ENCODE data around the gene SCUBE2. TPM values are rescaled to one million over a fixed set of nuclear protein-coding genes. Genes with fewer than 3 reads are reported as not detected.
"Not testable (repeated sequence)": the region's sequence is repeated elsewhere in the genome, so short reads cannot be mapped to it uniquely, and the experiment has no call there.

Gene SCUBE2
- total RNA-seq, 4 donors from 2014 or later: 0.24 to 3.6 (median 2.3) TPM

GRCh38 chr11:9099617-9100016 is 8.2 kb upstream of the SCUBE2 start:
- Histone ChIP-seq H3K36me3 (no peaks in the 10 kb centered on the region), H3K4me1 (no peaks in the 10 kb centered on the region), H3K9me3 (no peaks in the 10 kb centered on the region), H3K4me3 (no peak overlapping the region), H3K27ac (no peak overlapping the region), H3K27me3 (no peaks in the 10 kb centered on the region)
- DNase-seq (no peak), ATAC-seq (no peak)
- in situ Hi-C loops (cut with MboI; ENCODE audit: low sequenced_read_pairs in 4 of 4): no loop called here
- no peak for TF ChIP-seq CTCF (IDR thresholded peaks at IDR 0.05 in 4 of 5, conservative IDR thresholded peaks at IDR 0.05 in 1 of 5)
- no peak for TF ChIP-seq POLR2A (IDR thresholded peaks at IDR 0.05)
- intact Hi-C loops (cut with DNase I; ENCODE audit: low total_unique reads): no loop called here

GRCh38 chr11:9098455-9098854 is 7.1 kb upstream of the SCUBE2 start:
- H3K9me3 ChIP-seq; H3K27me3 ChIP-seq; in situ Hi-C loops (cut with MboI; ENCODE audit: low sequenced_read_pairs in 4 of 4); ATAC-seq; intact Hi-C loops (cut with DNase I; ENCODE audit: low total_unique reads); H3K36me3 ChIP-seq; H3K4me1 ChIP-seq; DNase-seq; H3K4me3 ChIP-seq; H3K27ac ChIP-seq: not testable (repeated sequence)

GRCh38 chr11:9097186-9097943 is 6.0 kb upstream of the SCUBE2 start:
- H3K4me1 ChIP-seq; H3K9me3 ChIP-seq; ATAC-seq; intact Hi-C loops (cut with DNase I; ENCODE audit: low total_unique reads); DNase-seq; in situ Hi-C loops (cut with MboI; ENCODE audit: low sequenced_read_pairs in 4 of 4); H3K36me3 ChIP-seq; H3K27me3 ChIP-seq; H3K4me3 ChIP-seq; H3K27ac ChIP-seq: not testable (repeated sequence)

GRCh38 chr11:9096427-9096826 is 5.0 kb upstream of the SCUBE2 start:
- DNase-seq (no peak), ATAC-seq (no peak)
- no peak for TF ChIP-seq CTCF (IDR thresholded peaks at IDR 0.05 in 4 of 5, conservative IDR thresholded peaks at IDR 0.05 in 1 of 5)
- TF ChIP-seq POLR2A (IDR thresholded peaks at IDR 0.05): no peak
- no peaks in the 10 kb centered on the region for H3K9me3 ChIP-seq
- H3K27me3 ChIP-seq: peaks cover 5 to 9% (median 9%) of the 10 kb centered on the region in 3 donors
- no peak overlapping the region for H3K27ac ChIP-seq
- H3K4me3 ChIP-seq: no peak overlapping the region
- in situ Hi-C loops (cut with MboI; ENCODE audit: low sequenced_read_pairs in 4 of 4): no loop called here
- no peaks in the 10 kb centered on the region for H3K4me1 ChIP-seq
- no peaks in the 10 kb centered on the region for H3K36me3 ChIP-seq
- intact Hi-C loops (cut with DNase I; ENCODE audit: low total_unique reads): no loop called here

- in situ Hi-C loops (cut with MboI; ENCODE audit: low sequenced_read_pairs in 4 of 4) (no loop called here), intact Hi-C loops (cut with DNase I; ENCODE audit: low total_unique reads) (no loop called here)
- DNase-seq (no peak), ATAC-seq (no peak)
- Histone ChIP-seq H3K4me3 (no peak overlapping the region), H3K9me3 (no peaks in the 10 kb centered on the region), H3K27ac (no peak overlapping the region), H3K4me1 (no peaks in the 10 kb centered on the region), H3K36me3 (no peaks in the 10 kb centered on the region), H3K27me3 (peaks cover 5 to 17% (median 9%) of the 10 kb centered on the region in 3 donors)
- no peak for TF ChIP-seq CTCF (IDR thresholded peaks at IDR 0.05 in 4 of 5, conservative IDR thresholded peaks at IDR 0.05 in 1 of 5)
- no peak for TF ChIP-seq POLR2A (IDR thresholded peaks at IDR 0.05)
These were observed 4.0 kb upstream of the SCUBE2 start for GRCh38 chr11:9095421-9095820.

GRCh38 chr11:9094420-9094819 is 3.0 kb upstream of the SCUBE2 start:
- peaks cover 5 to 17% (median 9%) of the 10 kb centered on the region in 3 donors for H3K27me3 ChIP-seq
- peaks cover 0 to 1% of the 10 kb centered on the region in 2 donors for H3K4me1 ChIP-seq
- no peak overlapping the region for H3K27ac ChIP-seq
- ATAC-seq (no peak), DNase-seq (no peak)
- H3K9me3 ChIP-seq: no peaks in the 10 kb centered on the region
- TF ChIP-seq CTCF (IDR thresholded peaks at IDR 0.05 in 4 of 5, conservative IDR thresholded peaks at IDR 0.05 in 1 of 5) (no peak), POLR2A (IDR thresholded peaks at IDR 0.05) (no peak)
- H3K36me3 ChIP-seq: no peaks in the 10 kb centered on the region
- intact Hi-C loops (cut with DNase I; ENCODE audit: low total_unique reads): no loop called here
- H3K4me3 ChIP-seq: no peak overlapping the region
- in situ Hi-C loops (cut with MboI; ENCODE audit: low sequenced_read_pairs in 4 of 4): no loop called here
